Kidney glomerular epithelial cell (primary cell): Measurements from ENCODE around the gene FAM186B.
"Not testable (repeated sequence)": the region's sequence is repeated elsewhere in the genome, so short reads cannot be mapped to it uniquely, and the experiment has no call there.

Experiments used
- DNase-seq: peaks from one replicate; lab custom pipeline; 2025; lab: John Stamatoyannopoulos, UW

Gene FAM186B

DNA sequence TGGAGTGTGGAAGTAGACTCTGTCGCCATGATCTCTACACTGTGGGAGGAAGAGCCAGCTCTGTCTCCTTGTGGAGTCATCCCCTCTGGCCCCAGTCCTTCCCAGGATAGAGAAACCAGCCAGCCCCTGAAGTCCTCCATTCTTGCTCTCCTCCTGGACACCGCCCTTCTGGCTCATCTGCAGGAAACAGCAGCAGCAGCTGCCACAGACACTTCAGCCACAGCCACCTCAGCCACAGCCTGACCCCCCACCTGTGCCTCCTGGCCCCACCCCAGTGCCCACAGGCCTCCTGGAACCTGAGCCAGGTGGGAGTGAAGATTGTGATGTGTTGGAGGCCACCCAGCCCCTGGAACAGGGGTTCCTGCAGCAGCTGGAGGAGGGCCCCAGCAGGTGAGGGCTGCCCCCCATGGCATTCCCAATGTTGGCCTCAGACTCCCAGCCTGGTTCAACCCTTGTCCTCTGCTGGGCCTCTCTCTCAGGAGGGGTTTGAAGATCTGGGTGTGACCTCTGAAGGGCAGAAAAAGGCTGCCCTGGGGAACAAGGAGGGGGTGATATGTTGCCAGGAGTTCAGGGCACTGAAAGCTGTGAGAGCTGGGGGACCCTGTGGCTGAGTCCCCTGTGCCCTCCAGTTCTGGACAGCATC, 28.4 kb upstream of the FAM186B start:
- no peak for DNase-seq

DNA sequence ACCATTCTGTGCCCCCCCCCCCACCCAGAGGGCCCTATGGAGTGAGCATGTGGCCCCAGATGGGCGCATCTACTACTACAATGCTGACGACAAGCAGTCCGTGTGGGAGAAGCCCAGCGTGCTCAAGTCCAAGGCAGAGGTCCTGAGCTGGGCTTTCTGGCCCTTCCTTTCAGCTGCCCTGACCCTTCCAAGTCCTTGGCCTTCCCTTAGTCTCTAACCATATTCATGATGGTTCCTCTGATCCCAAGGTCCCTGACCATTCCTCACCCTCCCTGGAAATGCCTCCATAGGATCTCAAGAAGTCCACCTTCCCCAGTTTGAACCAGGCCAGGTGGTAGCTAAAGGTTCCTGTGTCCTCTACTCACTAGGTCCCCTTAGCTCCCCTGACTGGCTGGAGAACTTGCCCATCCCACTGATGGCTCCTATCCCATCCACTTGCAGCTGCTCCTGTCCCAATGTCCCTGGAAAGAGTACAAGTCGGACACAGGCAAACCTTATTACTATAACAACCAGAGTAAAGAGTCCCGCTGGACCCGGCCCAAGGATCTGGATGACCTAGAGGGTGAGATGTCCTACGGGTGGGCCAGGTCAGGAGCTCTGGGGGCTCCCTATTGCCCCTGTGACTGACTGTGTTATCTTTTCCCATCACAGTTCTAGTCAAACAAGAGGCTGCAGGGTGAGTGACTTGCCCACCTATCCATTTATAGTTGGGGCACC, 27.7 kb upstream of the FAM186B start:
- DNase-seq = no peak

DNA sequence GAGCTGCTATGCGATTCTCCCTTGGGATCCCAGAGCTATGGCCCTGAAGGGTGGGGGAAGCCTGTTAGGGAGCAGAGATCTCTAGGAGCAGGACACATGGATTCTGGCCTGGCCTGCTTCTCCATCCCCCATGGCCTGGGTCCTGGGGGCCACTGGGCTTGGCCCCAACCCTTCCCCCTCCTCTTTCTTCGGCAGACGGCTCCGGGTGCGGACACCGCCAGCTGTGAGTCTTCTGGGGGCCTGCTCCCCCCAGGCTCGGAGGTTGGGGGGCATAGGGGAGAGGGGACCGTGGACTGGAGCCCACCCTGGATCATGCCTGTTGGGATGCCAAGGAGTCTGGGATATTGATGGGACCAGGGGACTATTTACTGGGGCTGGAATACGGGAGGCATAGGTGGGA, 27.0 kb upstream of the FAM186B start:
- no peak for DNase-seq

DNA sequence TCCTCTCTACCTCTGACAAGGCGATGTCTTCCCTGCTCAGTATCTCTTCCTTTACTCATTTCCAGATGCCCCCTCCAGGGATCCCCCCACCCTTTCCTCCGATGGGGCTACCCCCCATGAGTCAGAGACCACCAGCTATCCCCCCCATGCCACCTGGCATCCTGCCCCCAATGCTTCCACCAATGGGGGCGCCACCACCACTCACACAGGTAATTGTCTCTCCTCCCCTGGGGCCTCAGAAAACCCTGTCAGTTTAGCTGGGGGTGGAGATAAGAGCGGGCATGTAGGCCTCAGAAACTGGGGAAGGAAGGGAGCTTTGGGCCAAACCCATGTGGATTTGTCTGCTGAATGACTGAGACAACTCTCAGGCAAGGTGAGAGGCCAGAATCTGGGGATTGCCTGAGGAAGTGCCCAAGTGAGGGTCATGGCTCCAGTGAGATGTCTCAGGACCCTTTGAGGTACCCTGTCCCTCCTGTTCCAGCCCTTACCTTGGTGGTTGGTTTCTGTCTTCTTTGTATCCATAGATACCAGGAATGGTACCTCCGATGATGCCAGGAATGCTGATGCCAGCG, 26.0 kb upstream of the FAM186B start:
- DNase-seq = no peak

DNA sequence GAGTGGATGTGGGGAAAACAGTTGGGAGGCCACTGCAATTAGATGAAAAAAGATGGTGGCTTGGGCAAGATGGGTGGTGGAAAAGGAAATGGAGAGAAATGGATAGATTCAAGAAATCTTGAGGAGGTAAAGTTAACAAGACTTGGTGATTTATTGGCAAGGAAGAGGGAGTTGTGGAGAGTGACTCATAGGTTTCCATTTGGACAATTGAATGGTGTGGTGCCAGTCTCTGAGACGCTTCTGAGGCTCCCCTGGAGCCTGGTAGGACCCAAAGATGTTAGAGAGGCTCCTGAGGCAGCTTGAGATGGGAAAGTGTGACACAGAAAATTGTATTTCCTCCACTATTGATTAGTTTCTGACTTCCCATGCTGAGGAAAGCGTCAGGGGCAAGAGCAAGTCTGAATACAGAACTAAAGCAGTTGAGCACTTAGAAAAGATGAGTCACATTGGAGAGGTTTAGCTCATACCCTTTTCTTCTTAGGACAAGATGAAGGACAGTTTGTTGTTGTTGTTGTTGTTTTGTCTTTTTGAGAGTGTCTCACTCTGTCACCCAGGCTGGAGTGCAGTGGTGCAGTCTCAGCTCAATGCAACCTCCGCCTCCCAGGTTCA, 22.4 kb upstream of the FAM186B start:
- peak; percentile 33 for DNase-seq

DNA sequence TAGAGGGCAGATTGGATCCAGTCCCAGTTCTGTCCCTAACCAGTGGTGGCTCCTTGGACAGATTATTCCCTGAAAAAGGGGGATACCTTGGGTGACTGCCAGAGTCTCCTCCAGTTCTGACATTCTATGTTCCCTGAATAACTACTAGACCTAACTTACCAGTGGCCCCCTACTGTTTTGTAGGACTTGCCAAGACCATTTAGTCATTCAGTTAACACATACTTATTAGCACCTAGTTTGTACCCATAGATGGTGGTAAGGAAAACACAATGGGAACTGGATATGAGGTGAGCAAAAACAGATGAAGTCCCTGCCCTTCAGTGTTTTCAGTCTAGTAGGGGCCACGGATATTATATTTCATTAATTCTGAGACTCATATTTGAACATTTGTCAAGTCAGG, 21.4 kb upstream of the FAM186B start:
- DNase-seq = no peak

DNA sequence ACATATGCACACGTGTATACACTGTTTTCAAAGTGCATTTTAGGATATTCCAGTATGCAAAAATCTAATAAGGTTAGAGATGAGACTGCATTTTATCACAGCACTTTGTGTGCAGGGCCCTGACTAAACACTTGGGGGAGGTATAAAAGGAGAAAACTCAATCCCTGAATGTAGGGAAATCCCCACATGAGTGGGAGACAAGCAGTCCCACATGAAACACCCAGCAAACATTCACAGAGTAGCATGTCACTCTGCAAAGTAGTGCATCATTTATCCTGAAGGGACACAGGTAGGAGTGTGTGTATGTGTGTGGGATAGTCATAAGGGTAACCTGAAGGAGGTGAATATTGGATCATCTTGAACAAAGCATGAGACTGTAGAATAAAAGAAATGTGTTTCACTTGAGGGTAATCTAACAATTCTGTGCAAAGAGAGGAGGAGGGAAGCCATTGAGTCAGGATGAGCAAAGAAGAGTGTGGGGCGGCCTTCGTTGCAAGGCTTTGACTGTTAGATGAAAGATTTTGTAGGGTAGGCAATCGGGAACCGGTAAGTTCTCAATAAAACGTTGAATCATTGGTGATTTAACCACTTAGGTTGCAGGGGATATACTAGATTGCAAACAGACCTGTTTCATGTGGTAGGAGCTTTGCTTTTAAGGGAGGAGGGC, 20.9 kb upstream of the FAM186B start:
- DNase-seq = peak; percentile 78

DNA sequence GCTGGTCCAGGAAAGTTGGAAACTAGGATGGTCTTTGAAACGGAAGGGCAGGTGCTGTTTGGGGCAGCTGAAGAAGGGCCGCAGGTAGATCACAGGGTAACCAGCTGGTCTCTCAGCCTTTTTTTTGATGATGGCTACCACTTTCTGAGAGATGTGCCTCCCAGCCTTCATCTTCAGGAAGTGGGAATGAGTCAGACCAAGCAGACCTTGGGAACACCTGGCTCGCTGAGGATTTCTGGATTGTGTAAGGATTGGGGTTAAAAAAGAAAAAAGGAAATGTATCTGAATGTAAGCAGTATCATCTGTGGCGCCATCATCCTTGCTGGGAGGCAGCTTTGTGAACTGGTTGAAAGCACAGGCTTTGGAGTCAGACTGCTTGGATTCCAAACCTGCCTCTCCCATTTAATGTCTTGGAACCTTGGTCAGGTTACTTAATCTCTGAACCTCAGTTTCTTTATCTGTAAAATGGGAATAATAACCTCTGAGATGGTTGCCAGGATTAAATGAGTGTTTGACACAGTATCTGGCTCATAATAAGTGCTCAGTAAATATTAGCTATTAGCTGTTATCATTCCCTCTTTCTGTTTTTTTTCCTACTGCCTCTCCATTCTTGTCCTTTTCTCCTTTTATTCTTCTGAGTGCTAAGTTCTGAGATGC, 19.6 kb upstream of the FAM186B start:
- DNase-seq = peak; percentile 37

DNA sequence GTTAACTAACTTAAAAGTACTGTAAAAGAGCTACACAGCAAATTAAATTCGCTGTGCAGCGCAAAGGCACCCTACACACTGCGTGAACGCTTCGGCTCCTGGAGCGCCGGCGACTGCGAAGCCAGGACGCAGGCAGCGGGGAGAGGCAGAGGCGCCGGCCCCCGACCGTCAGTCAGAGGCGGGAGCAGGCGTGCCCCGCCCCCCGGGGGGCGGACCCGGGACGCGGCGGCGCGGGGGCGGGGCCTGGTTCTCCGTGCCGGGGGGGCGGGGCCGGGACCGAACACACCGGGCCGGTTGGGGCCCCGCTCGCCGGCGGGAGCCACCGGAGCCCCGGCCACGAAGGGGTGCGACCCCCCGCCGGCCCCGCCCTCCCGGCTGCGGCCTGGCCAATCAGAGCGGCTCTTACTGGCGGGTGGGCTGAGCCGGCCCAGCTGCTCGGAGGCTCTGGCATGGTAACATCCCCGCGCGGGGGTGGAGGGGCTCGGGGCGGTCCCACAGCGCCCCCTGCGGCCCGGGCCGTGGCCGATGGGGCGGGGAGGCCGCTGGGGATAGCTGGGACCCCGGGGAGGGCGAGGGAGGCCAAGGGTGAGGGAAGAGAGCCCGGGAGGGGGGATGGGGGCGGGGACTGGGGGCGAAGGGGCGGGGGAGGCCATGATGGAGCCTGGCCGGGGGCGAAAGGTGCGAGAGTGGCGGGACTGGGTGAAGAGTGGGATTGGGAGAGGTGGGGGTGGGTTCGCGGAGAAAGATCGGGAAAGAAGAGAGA, 17.9 kb upstream of the FAM186B start, which contains the start of gene PRPF40B:
TSS of gene PRPF40B (plus strand) at position 420 of the 763 bp plus-strand sequence. CDS start at position 450, 30 bp downstream.
- DNase-seq = peak; percentile 70

DNA sequence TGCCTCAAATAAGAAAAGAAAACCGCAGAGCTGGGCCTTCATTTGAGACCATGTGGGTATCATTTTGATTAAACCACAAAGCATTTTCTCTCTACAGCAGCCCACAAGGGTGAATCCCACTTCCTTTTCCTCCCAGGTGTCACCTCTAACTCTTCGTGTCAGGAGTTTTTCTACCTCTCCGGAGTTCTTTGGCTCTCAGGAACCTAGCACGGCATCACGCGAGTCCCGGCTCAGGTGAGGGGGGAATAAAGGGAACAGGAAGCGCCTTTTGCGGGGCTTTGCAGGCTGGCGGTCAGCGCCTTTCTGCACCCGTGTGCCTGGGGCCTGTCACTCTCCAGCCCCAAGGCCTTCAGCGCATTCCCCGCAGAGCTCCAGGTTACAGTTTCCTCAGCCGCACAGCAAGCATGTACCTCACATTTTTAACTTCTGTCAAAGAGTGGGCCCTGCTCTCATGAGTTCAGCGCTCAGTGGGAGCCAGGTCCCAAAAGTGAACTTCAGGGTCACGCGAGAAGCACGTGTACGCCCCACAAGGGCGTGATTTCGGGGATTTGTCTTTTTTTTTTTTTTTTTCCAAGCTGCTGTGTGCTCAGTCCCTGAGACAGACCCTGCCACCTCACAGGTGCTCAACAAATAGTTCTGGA, 17.2 kb upstream of the FAM186B start:
- DNase-seq = peak; percentile 57

DNA sequence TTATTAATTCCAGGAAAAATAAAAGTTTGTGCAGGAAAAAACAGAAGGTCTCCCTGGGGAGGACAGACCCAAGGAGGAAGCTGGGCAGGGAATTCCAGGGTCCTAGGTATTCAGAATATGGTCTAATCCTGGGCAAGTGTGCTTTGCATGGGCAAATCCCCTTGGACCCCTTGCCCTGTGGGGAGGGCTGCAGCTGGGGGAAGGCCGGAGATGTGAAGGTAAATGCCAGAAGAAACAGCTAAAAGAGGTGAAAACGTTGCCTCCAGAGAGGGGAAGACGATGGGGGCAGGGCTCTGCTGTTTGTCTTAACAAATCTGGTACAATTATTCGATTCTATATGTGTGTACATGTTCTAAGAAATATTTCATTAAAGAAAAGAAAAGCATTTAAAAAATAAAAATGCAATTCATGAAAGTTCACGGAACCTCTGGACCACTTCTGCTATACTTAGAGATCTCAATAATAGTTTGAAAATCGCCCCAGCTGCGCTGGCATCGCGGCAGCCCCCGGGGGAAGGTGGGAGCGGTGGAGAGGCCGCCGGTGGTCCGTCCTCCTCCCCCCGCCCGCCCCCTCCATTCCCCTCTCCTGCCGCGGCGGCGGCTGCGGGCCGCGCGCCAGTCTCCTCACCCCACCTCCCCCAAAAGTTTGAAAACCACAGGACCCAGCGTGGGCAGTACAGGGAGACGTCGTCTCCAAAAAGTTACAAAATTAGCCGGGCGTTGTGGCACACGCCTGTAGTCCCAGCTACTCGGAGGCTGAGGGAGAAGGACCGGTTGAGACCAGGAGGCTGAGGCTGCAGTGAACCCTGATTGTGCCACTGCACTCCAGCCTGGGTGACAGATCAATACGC, 16.4 kb upstream of the FAM186B start:
- no peak for DNase-seq

DNA sequence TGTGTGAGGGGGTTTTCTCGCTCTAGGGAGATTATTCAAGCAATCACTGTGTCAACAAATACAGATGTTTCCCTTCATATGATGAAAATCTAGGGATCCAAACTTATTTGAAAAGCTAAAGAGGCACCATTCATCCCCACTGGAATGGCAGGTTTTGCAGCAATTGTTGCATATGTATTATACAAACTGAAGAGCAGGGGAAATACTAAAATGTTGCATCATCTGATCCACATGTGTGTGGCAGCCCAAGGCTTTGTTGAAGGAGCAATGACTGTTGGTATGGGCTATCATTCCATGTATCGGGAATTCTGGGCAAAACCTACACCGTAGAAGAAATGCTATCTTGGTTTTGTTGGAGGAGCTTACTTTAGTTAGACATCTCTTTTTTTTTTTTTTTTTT, 13.8 kb upstream of the FAM186B start:
- DNase-seq = no peak

DNA sequence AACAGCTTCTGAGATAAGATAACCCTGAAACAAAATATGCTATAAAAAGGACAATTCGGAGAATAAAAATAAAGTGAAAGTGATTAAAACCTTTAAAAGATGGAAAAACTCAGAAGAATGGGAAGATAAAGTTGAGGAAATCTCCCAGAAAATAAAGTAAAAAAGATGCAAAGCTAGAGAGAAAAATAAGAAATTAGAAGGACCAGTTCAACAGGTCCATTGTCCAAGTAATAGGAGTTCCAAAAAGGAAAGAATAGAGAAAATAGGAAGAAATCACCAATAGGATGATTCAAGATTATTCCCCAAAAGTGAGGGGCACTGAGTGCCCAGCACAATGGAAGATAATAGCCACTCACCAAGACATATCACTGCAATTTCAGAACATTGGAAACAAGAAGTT, 13.1 kb upstream of the FAM186B start:
- no peak for DNase-seq

DNA sequence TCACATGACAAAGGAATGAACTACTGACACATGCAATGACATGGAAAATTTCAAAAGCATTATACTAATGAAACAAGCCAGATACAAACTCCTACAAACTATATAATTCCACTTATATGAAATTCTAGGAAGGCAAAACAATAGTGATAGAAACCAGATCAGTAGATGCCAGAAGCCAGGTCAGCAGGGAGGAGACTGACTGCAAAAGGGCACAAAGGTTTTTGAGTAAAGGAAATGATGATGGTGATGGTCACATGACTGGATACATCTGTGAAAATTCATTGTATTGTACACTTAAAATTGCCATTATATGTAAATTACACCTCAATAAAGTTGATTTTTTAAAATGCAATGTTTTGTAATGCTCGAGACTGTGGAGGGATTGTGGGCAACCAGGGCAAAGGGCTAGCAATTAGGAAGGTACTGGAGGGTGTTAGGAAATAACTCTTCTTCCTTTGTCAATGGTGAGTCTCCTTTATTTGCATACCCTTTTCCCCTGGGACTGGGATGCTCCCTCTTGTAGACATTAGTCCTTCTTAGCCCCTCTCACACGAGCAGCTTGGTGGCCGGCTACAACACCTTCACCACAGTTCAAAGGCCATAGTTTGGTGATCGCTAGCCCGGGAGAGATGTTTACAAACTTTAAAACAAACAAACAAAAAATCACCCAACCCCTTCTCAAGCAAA, 11.2 kb upstream of the FAM186B start:
- no peak for DNase-seq

DNA sequence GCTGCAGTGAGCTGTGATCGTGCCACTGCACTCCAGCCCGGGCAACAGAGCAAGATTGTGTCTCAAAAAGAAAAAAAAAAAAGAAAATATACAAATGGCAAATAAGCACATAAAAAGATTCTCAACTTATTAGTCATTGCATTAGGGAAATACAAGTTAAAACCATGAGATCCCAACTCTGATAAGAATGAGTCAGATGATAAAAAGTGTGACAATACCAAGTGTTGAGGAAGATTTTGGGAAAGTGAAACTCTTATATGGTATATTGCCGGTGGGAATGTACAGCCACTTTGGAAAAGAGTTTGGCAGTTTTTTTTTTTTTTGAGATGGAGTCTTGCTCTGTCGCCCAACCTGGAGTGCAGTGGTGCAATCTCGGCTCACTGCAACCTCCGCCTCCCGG, 10.3 kb upstream of the FAM186B start:
- no peak for DNase-seq

DNA sequence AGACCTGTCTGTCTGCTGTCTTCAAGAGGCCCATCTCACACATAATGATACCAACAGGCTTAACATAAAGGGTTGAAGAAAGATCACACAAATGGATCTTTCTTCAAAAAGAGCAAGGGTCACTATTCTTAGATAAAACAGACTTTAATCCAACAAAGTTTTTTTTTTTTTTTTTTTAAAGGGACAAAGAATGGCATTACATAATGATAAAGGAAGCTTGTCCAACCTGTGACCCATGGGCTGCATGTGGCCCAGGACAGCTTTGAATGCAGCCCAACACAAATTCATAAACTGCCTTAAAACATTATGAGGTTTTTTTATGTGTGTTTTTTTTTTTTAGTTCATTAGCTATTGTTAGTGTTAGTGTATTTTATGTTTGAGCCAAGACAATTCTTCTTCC, 6.8 kb upstream of the FAM186B start:
- DNase-seq = no peak

DNA sequence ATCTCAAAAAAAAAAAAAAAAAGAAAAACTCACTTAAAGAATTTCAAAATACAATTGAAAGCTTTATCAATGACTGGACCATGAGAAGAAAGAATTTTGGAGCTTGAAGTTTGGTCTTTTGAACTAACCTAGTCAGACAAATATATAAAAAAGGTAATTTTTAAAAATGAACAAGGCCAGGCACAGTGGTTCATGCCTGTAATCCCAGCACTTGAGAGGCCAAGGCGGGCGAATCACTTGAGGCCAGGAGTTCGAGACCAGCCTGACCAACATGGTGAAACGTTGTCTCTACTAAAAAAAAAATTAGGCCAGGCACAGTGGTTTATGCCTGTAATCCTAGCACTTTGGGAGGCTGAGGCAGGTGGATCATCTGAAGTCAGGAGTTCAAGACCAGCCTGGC, 5.3 kb upstream of the FAM186B start:
- DNase-seq = not testable (repeated sequence)

DNA sequence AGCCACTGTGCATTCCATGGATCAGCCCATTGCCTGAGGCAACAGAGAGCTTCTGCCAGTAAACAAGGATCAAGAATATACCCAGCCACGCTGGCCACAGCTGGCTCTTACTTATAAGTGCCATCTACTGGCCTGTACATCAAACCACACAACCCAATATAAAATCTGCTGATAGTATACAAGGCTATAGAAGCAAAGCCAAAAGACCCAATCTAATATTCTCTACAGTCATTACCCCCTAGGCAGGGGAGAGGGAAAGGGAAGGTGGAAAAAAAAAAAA, 4.4 kb upstream of the FAM186B start:
- DNase-seq = no peak
